Stomach (tissue), 9 donors: ENCODE data around the gene EMC9. TPM values are rescaled to one million over a fixed set of nuclear protein-coding genes. Genes with fewer than 3 reads are reported as not detected.
A peak's percentile ranks its signal among the peaks of the same experiment; 100 is the strongest.

ENCODE experiments used
- DNase-seq, 2 donors: peaks; one replicate each; pipeline versions ENCODE4 v3.0.0 to v3.0.0-alpha.2; 2013 to 2019
- H3K27ac ChIP-seq, 5 donors: fragments of 200-600 bp in 4 of 5; sonication (generic) in 4 of 5; one replicate each; pipeline ENCODE4 v1.5.1; 2013 to 2019; ENCODE audit warnings: mild to moderate bottlenecking in 1 of 5, moderate library complexity in 1 of 5
- H3K27me3 ChIP-seq, 3 donors: fragments of 200-600 bp; sonication (generic); one replicate each; pipeline ENCODE4 v1.5.1; 2017 to 2019; ENCODE audit warnings: mixed run types in 1 of 3
- H3K36me3 ChIP-seq, 4 donors: fragments of 200-600 bp; sonication (generic); 1 replicate in 3 of 4; 2 replicates in 1 of 4; pipeline ENCODE4 v1.5.1; 2016 to 2019
- H3K4me1 ChIP-seq, 4 donors: fragments of 200-600 bp; sonication (generic); one replicate each; pipeline ENCODE4 v1.5.1; 2016 to 2019
- H3K4me3 ChIP-seq, 4 donors: fragments of 200-600 bp; sonication (generic) in 3 of 4; one replicate each; pipeline ENCODE4 v1.5.1; 2016 to 2019; ENCODE audit warnings: mild to moderate bottlenecking in 1 of 4
- H3K9me3 ChIP-seq, 4 donors: fragments of 200-600 bp; sonication (generic); one replicate each; pipeline ENCODE4 v1.5.1; 2016 to 2019
- EP300 ChIP-seq: sonication (generic); formaldehyde crosslinking; IDR thresholded peaks from one replicate; pipeline ENCODE4 v1.6.1; 2017; ENCODE audit warnings: antibody characterized with exemption
- POLR2A ChIP-seq, 4 donors: fragments of 450-650 bp; IDR thresholded peaks; one replicate each; pipeline ENCODE4 v1.6.1; 2016; ENCODE audit warnings: antibody characterized with exemption in 4 of 4, control low read depth in 2 of 4, mild to moderate bottlenecking in 1 of 4, moderate library complexity in 1 of 4
- POLR2AphosphoS5 ChIP-seq, 3 donors: sonication (generic); formaldehyde crosslinking; IDR thresholded peaks; one replicate each; pipeline ENCODE4 v1.6.1; 2016; ENCODE audit warnings: antibody characterized with exemption in 3 of 3
- WGBS, 5 donors: extraction: QIAGEN DNeasy Blood & Tissue Kit in 3 of 5; methylation state at CpG; one replicate each; pipeline versions ENCODE4 v1.1.5 to v1.1.7; 2013 to 2018; 5-methylcytosine and 5-hydroxymethylcytosine counted together
- intact Hi-C: fragments of 100-400 bp; cut with DNase I; formaldehyde crosslinking; loops from one replicate; pipeline ENCODE4 v1.15.1; 2023; ENCODE audit warnings: low total_unique reads
- polyA plus RNA-seq, 3 donors: library from polyadenylated mRNA; stranded (reverse); fragments of 200-250 nt; gene quantifications; one replicate each; pipeline ENCODE4 v1.2.3, GENCODE V29; 2013
- total RNA-seq, 5 donors: library from RNA; depleted of rRNA; stranded (reverse); fragments of >200 nt; gene quantifications; one replicate each; pipeline versions ENCODE4 v1.1.0 to v1.2.3, GENCODE V29; 2014 to 2016
- TF ChIP-seq, protein P1 (sequence below), 7 experiments: fragments of 450-650 bp in 4 of 7; fragments of 200-600 bp in 3 of 7; sonication (generic) in 3 of 7; IDR thresholded peaks; one replicate each; pipeline ENCODE4 v1.5.1; 2016 to 2019; ENCODE audit warnings: antibody characterized with exemption in 7 of 7, control low read depth in 2 of 7, mild to moderate bottlenecking in 1 of 7
- donor health status: healthy with polysubstance abuse.
- donor health status: Bipolar disorder and iron deficiency.
- donor health status: healthy.

The EMC9 gene
- total and polyA plus RNA-seq, 8 donors, result 1.3 to 59.6 (median 18.7) TPM

DNA sequence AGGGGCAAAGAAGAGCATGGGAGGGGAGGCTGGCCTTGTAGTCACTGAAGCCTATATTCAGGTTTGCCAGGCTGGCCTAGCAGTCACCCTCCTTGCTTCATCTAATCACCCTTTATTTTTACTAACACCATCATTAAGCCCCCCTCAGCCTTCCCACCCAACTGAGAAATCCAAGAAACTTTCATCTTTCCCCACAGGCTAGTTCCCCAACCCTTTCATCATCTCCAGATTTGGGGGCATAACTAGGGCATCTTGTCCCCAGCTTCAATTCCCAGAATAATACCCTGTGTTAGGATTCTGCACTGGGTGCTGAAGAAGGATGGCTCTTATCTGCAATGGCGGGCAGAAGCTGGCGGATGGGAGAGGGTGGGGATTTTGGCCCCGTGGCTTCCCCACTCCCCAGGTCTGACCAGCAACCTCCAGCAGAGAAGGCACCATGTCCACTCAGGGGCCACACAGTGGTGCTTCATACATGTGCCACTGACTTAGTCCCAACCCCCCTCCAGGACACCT, 40.4 kb downstream of the EMC9 start:
- Histone ChIP-seq H3K4me1 (peaks cover 0 to 7% (median 6%) of the 10 kb centered on the region in 4 donors), H3K27me3 (no peaks in the 10 kb centered on the region), H3K36me3 (peaks cover 0 to 60% (median 47%) of the 10 kb centered on the region in 4 donors), H3K27ac (no peak overlapping the region), H3K4me3 (no peak overlapping the region), H3K9me3 (no peaks in the 10 kb centered on the region)
- TF ChIP-seq, protein P1, sequence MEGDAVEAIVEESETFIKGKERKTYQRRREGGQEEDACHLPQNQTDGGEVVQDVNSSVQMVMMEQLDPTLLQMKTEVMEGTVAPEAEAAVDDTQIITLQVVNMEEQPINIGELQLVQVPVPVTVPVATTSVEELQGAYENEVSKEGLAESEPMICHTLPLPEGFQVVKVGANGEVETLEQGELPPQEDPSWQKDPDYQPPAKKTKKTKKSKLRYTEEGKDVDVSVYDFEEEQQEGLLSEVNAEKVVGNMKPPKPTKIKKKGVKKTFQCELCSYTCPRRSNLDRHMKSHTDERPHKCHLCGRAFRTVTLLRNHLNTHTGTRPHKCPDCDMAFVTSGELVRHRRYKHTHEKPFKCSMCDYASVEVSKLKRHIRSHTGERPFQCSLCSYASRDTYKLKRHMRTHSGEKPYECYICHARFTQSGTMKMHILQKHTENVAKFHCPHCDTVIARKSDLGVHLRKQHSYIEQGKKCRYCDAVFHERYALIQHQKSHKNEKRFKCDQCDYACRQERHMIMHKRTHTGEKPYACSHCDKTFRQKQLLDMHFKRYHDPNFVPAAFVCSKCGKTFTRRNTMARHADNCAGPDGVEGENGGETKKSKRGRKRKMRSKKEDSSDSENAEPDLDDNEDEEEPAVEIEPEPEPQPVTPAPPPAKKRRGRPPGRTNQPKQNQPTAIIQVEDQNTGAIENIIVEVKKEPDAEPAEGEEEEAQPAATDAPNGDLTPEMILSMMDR (IDR thresholded peaks at IDR 0.05), result no peak
- TF ChIP-seq POLR2AphosphoS5 (IDR thresholded peaks at IDR 0.05) (no peak), EP300 (no peak), POLR2A (IDR thresholded peaks at IDR 0.05) (no peak)
- intact Hi-C loops, result loop anchor here (10.0 kb wide), 1 partner anchor 46 kb away; the partner anchor contains the start of gene CARMIL3
- 93 to 100% (median 95%) methylated on average over 3 of the region's 3 CpGs for WGBS, 5 donors
- no peak for DNase-seq

DNA sequence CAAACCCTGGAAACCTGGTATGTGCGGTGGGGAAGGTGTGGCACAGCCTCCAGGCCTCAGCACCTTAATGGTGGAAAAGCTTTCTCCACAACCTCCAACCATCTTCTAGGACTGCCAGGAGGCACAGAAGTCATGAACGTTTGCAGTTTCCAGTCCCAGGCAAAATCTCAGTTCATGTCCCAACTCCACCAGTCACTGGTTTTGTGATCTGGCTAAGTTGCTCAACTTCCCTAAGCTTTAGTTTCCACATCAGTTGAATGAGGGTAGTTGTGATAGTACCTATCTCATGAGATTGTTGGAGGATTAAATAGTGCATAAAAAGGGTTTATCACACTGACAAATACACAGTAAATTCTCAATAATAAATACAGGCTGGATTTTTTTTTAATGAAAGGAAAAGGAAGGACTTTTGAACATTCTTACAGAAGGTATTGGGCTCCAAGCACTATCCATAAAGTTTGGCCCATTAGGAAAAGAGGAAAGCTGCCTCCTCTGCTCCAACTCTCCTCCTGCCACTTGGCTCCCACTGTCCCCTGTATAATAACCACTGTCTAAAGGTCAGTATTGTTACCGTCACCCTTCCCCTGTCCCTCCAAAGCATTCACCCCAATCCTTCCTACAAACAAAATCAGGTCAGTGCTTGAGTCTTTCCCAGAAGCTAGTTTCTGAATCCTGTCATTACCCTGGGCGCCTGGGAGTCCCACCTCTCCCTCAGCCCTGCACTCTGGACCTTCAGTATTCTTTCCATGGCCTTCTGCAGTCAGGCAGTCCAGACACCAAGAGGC, 41.0 kb downstream of the EMC9 start:
- Histone ChIP-seq H3K36me3 (peaks cover 0 to 60% (median 47%) of the 10 kb centered on the region in 4 donors), H3K9me3 (no peaks in the 10 kb centered on the region), H3K4me3 (no peak overlapping the region), H3K27me3 (no peaks in the 10 kb centered on the region), H3K27ac (no peak overlapping the region), H3K4me1 (peaks cover 0 to 13% (median 11%) of the 10 kb centered on the region in 4 donors)
- intact Hi-C loops, result loop anchor here (10.0 kb wide), 1 partner anchor 46 kb away; the partner anchor contains the start of gene CARMIL3
- DNase-seq, result no peak
- whole genome bisulfite sequencing, 5 donors, result 78 to 94% (median 88%) methylated on average over 4 of the region's 4 CpGs
- TF ChIP-seq POLR2A (IDR thresholded peaks at IDR 0.05), result no peak
- TF ChIP-seq EP300, result no peak
- TF ChIP-seq POLR2AphosphoS5 (IDR thresholded peaks at IDR 0.05), result no peak
- TF ChIP-seq, protein P1 (IDR thresholded peaks at IDR 0.05), result no peak

DNA sequence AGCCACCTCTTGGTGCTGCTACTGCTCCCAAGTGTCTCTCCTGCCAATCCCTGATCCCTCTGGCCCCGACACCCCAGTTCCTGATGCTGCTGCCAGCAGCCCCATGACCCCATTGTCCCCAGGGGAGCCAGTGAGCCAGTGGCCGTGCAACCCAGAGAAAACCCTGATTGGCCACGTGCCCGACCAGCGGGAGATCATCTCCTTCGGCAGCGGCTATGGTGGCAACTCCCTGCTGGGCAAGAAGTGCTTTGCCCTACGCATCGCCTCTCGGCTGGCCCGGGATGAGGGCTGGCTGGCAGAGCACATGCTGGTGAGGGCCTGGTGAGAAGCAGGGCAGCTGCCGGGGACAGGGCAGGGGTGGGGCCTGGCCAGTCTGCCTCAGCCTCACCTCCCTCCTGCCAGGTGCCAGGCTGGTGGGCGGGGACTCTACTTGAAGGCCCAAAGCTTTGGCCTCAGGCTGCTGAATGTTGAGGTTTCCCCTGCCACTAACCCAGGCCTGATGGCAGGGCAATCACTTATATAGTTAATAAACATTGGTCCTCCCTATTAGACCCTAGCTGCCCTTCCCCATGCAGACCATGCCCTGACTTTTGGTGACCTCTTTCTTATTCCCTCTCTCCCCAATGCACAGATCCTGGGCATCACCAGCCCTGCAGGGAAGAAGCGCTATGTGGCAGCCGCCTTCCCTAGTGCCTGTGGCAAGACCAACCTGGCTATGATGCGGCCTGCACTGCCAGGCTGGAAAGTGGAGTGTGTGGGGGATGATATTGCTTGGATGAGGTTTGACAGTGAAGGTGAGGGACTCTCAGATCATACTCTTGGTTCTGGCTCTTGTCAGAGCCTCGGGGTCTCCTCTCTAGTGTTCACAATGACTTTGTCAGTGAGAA, 42.2 kb downstream of the EMC9 start:
- peak in 1 of 2 donors; percentile 69 for DNase-seq
- 58 to 69% (median 63%) methylated on average over 11 to 17 of the region's 17 CpGs for WGBS, 5 donors
- Histone ChIP-seq H3K4me3 (no peak overlapping the region), H3K9me3 (no peaks in the 10 kb centered on the region), H3K4me1 (peaks cover 0 to 21% (median 20%) of the 10 kb centered on the region in 4 donors), H3K27me3 (no peaks in the 10 kb centered on the region), H3K36me3 (peaks cover 0 to 54% (median 47%) of the 10 kb centered on the region in 4 donors), H3K27ac (no peak overlapping the region)
- intact Hi-C loops, result no loop called here
- no peak for TF ChIP-seq EP300
- TF ChIP-seq POLR2A (IDR thresholded peaks at IDR 0.05), result no peak
- no peak for TF ChIP-seq POLR2AphosphoS5 (IDR thresholded peaks at IDR 0.05)
- TF ChIP-seq, protein P1 (IDR thresholded peaks at IDR 0.05), result no peak
